Measurements from ENCODE around the gene CROCC2. TPM values are rescaled to one million over a fixed set of nuclear protein-coding genes. Genes with fewer than 3 reads are reported as not detected.

The CROCC2 gene
- total and polyA plus RNA-seq, 2 of the 13 experiments (the other 11 are each of a cell fraction or from before 2014, with no cell fraction given) = not detected

- TF ChIP-seq CENPX (CRISPR knock-in tag; IDR thresholded peaks at IDR 0.05) (no peak), ZNF441 (CRISPR knock-in tag; IDR thresholded peaks at IDR 0.05; ENCODE audit: borderline replicate concordance) (peak; percentile 59; the same call in 1 of the 2 replicates), ARNT (IDR thresholded peaks at IDR 0.05) (no peak), ZGPAT (CRISPR knock-in tag; IDR thresholded peaks at IDR 0.05) (peak; percentile 76), KDM5B (CRISPR knock-in tag; IDR thresholded peaks at IDR 0.05; ENCODE audit: borderline replicate concordance) (peak; percentile 92; the same call in 1 of the 2 replicates), ZNF781 (CRISPR knock-in tag; IDR thresholded peaks at IDR 0.05; ENCODE audit: borderline replicate concordance, not compliant biosample characterization) (no peak), HHEX (CRISPR knock-in tag; IDR thresholded peaks at IDR 0.05) (no peak), SMAD9 (CRISPR knock-in tag; IDR thresholded peaks at IDR 0.05) (no peak), CBX2 (IDR thresholded peaks at IDR 0.05; ENCODE audit: low read depth, low read length) (no peak), CBX2 (CRISPR knock-in tag; IDR thresholded peaks at IDR 0.05; ENCODE audit: low read depth) (no peak), ZNF644 (CRISPR knock-in tag; IDR thresholded peaks at IDR 0.05; ENCODE audit: low read depth) (no peak), RARG (CRISPR knock-in tag; IDR thresholded peaks at IDR 0.05; ENCODE audit: low read depth) (no peak), KLF15 (CRISPR knock-in tag; IDR thresholded peaks at IDR 0.05; ENCODE audit: borderline replicate concordance) (peak; percentile 62; the same call in 1 of the 2 replicates), ZSCAN9 (CRISPR knock-in tag; IDR thresholded peaks at IDR 0.05; ENCODE audit: borderline replicate concordance) (no peak; the same call in 1 of the 2 replicates), U2AF1 (optimal IDR thresholded peaks at IDR 0.05; ENCODE audit: low read depth, low read length) (no peak), TCF7 (IDR thresholded peaks at IDR 0.05; ENCODE audit: low read depth) (0 out of 2 replicates have a peak, but pooled peaks have one; percentile 21), IRF2 (CRISPR knock-in tag; IDR thresholded peaks at IDR 0.05) (peak; percentile 72)
- TF ChIP-seq, protein P1, sequence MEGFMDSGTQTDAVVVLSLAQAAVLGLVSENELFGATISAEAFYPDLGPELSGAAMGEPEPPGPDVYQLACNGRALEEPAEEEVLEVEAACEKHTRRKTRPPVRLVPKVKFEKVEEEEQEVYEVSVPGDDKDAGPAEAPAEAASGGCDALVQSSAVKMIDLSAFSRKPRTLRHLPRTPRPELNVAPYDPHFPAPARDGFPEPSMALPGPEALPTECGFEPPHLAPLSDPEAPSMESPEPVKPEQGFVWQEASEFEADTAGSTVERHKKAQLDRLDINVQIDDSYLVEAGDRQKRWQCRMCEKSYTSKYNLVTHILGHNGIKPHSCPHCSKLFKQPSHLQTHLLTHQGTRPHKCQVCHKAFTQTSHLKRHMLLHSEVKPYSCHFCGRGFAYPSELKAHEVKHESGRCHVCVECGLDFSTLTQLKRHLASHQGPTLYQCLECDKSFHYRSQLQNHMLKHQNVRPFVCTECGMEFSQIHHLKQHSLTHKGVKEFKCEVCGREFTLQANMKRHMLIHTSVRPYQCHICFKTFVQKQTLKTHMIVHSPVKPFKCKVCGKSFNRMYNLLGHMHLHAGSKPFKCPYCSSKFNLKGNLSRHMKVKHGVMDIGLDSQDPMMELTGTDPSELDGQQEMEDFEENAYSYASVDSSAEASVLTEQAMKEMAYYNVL (CRISPR knock-in tag; IDR thresholded peaks at IDR 0.05; ENCODE audit: borderline replicate concordance) = no peak
- TF ChIP-seq, protein P2, sequence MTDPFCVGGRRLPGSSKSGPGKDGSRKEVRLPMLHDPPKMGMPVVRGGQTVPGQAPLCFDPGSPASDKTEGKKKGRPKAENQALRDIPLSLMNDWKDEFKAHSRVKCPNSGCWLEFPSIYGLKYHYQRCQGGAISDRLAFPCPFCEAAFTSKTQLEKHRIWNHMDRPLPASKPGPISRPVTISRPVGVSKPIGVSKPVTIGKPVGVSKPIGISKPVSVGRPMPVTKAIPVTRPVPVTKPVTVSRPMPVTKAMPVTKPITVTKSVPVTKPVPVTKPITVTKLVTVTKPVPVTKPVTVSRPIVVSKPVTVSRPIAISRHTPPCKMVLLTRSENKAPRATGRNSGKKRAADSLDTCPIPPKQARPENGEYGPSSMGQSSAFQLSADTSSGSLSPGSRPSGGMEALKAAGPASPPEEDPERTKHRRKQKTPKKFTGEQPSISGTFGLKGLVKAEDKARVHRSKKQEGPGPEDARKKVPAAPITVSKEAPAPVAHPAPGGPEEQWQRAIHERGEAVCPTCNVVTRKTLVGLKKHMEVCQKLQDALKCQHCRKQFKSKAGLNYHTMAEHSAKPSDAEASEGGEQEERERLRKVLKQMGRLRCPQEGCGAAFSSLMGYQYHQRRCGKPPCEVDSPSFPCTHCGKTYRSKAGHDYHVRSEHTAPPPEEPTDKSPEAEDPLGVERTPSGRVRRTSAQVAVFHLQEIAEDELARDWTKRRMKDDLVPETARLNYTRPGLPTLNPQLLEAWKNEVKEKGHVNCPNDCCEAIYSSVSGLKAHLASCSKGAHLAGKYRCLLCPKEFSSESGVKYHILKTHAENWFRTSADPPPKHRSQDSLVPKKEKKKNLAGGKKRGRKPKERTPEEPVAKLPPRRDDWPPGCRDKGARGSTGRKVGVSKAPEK (CRISPR knock-in tag; IDR thresholded peaks at IDR 0.05; ENCODE audit: borderline replicate concordance) = no peak
- TF ChIP-seq, protein P3, sequence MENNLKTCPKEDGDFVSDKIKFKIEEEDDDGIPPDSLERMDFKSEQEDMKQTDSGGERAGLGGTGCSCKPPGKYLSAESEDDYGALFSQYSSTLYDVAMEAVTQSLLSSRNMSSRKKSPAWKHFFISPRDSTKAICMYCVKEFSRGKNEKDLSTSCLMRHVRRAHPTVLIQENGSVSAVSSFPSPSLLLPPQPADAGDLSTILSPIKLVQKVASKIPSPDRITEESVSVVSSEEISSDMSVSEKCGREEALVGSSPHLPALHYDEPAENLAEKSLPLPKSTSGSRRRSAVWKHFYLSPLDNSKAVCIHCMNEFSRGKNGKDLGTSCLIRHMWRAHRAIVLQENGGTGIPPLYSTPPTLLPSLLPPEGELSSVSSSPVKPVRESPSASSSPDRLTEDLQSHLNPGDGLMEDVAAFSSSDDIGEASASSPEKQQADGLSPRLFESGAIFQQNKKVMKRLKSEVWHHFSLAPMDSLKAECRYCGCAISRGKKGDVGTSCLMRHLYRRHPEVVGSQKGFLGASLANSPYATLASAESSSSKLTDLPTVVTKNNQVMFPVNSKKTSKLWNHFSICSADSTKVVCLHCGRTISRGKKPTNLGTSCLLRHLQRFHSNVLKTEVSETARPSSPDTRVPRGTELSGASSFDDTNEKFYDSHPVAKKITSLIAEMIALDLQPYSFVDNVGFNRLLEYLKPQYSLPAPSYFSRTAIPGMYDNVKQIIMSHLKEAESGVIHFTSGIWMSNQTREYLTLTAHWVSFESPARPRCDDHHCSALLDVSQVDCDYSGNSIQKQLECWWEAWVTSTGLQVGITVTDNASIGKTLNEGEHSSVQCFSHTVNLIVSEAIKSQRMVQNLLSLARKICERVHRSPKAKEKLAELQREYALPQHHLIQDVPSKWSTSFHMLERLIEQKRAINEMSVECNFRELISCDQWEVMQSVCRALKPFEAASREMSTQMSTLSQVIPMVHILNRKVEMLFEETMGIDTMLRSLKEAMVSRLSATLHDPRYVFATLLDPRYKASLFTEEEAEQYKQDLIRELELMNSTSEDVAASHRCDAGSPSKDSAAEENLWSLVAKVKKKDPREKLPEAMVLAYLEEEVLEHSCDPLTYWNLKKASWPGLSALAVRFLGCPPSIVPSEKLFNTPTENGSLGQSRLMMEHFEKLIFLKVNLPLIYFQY (CRISPR knock-in tag; IDR thresholded peaks at IDR 0.05; ENCODE audit: borderline replicate concordance) = peak; percentile 50
Observed at GRCh38 chr2:240868286-240869108, 37.6 kb upstream of the CROCC2 start, which contains the start of gene AGXT (continued).

Data from HepG2 (cell line).